SK-N-SH treated with all-trans-retinoic acid at 6 μM for 48 hours (cell line): Measurements from ENCODE around the gene IL11RA.
A peak's percentile ranks its signal among the peaks of the same experiment; 100 is the strongest.

Source experiments
- ATAC-seq: fragments of 200-7000 bp; cut with Tn5 transposase; 3 replicates; pipeline ENCODE4 v1.9.1; 2020; ENCODE audit warnings: mild to moderate bottlenecking, moderate library complexity
- ARNTL ChIP-seq: fragments of 450-650 bp; formaldehyde crosslinking; IDR thresholded peaks from 2 replicates; pipeline ENCODE4 v1.5.0; 2020; ENCODE audit warnings: low read depth, mild to moderate bottlenecking, moderate library complexity, borderline replicate concordance
- BACH2 ChIP-seq: fragments of 250-450 bp; sonication (Bioruptor Pico); IDR thresholded peaks from 2 replicates; pipeline ENCODE4 v1.9.0; 2021; ENCODE audit warnings: mild to moderate bottlenecking, borderline replicate concordance
- CSDC2 ChIP-seq: fragments of 250-450 bp; sonication (Bioruptor Pico); IDR thresholded peaks from 2 replicates; pipeline ENCODE4 v1.5.0; 2020; ENCODE audit warnings: mild to moderate bottlenecking, moderate library complexity
- ESRRG ChIP-seq: fragments of 250-450 bp; sonication (Bioruptor Pico); IDR thresholded peaks from 2 replicates; pipeline ENCODE4 v1.6.1; 2021; ENCODE audit warnings: mild to moderate bottlenecking
- GLIS3 ChIP-seq: fragments of 250-450 bp; sonication (Bioruptor Pico); IDR thresholded peaks from 2 replicates; pipeline ENCODE4 v1.5.0; 2020; ENCODE audit warnings: mild to moderate bottlenecking, moderate library complexity
- ISL1 ChIP-seq: fragments of 250-450 bp; sonication (Bioruptor Pico); IDR thresholded peaks from 2 replicates; pipeline ENCODE4 v2.1.2; 2022; ENCODE audit warnings: mild to moderate bottlenecking, moderate library complexity
- OSR1 ChIP-seq: fragments of 250-450 bp; sonication (Bioruptor Pico); IDR thresholded peaks from 2 replicates; pipeline ENCODE4 v1.8.0; 2022; ENCODE audit warnings: moderate library complexity, mild to moderate bottlenecking, inconsistent platforms
- PPARA ChIP-seq: fragments of 250-450 bp; sonication (Bioruptor Pico); IDR thresholded peaks from 2 replicates; pipeline ENCODE4 v1.5.0; 2020; ENCODE audit warnings: mild to moderate bottlenecking, borderline replicate concordance
- RARB ChIP-seq: fragments of 250-450 bp; sonication (Bioruptor Pico); IDR thresholded peaks from 2 replicates; pipeline ENCODE4 v1.8.0; 2021; ENCODE audit warnings: mild to moderate bottlenecking, moderate library complexity
- TCF4 ChIP-seq: fragments of 250-450 bp; sonication (Bioruptor Pico); IDR thresholded peaks from 2 replicates; pipeline ENCODE4 v1.8.0; 2021; ENCODE audit warnings: mild to moderate bottlenecking, moderate library complexity, borderline replicate concordance
- TOX ChIP-seq: fragments of 250-450 bp; sonication (Bioruptor Pico); IDR thresholded peaks from 2 replicates; pipeline ENCODE4 v1.8.0; 2021; ENCODE audit warnings: mild to moderate bottlenecking, moderate library complexity, borderline replicate concordance
- ZC3H10 ChIP-seq: fragments of 250-450 bp; sonication (Bioruptor Pico); IDR thresholded peaks from 2 replicates; pipeline ENCODE4 v1.5.1; 2021; ENCODE audit warnings: mild to moderate bottlenecking, moderate library complexity
- ZFP3 ChIP-seq: fragments of 250-450 bp; sonication (Bioruptor Pico); IDR thresholded peaks from 2 replicates; pipeline ENCODE4 v1.5.0; 2020; ENCODE audit warnings: mild to moderate bottlenecking, moderate library complexity
- ZFP30 ChIP-seq: fragments of 450-650 bp; formaldehyde crosslinking; IDR thresholded peaks from 2 replicates; pipeline ENCODE4 v1.5.0; 2022; ENCODE audit warnings: mild to moderate bottlenecking, moderate library complexity
- ZNF565 ChIP-seq: fragments of 450-650 bp; formaldehyde crosslinking; conservative IDR thresholded peaks from 2 replicates; pipeline ENCODE4 v1.5.0; 2020; ENCODE audit warnings: low read depth, mild to moderate bottlenecking, moderate library complexity
- ZNF70 ChIP-seq: fragments of 450-650 bp; formaldehyde crosslinking; IDR thresholded peaks from 2 replicates; pipeline ENCODE4 v1.5.0; 2020; ENCODE audit warnings: mild to moderate bottlenecking, moderate library complexity
- ZNF8 ChIP-seq: fragments of 450-650 bp; formaldehyde crosslinking; IDR thresholded peaks from 2 replicates; pipeline ENCODE4 v1.5.0; 2020; ENCODE audit warnings: mild to moderate bottlenecking, moderate library complexity
- TF ChIP-seq, protein P1 (sequence below): fragments of 250-450 bp; sonication (Bioruptor Pico); IDR thresholded peaks from 2 replicates; pipeline ENCODE4 v1.5.1; 2020; ENCODE audit warnings: low read depth, mild to moderate bottlenecking, moderate library complexity
- TF ChIP-seq, protein P2 (sequence below): fragments of 250-450 bp; sonication (Bioruptor Pico); IDR thresholded peaks from 2 replicates; pipeline ENCODE4 v1.5.0; 2020; ENCODE audit warnings: mild to moderate bottlenecking, moderate library complexity
- TF ChIP-seq, protein P3 (sequence below): fragments of 250-450 bp; sonication (Bioruptor Pico); IDR thresholded peaks from 2 replicates; pipeline ENCODE4 v1.8.0; 2020; ENCODE audit warnings: mild to moderate bottlenecking, moderate library complexity, borderline replicate concordance

The IL11RA gene

DNA sequence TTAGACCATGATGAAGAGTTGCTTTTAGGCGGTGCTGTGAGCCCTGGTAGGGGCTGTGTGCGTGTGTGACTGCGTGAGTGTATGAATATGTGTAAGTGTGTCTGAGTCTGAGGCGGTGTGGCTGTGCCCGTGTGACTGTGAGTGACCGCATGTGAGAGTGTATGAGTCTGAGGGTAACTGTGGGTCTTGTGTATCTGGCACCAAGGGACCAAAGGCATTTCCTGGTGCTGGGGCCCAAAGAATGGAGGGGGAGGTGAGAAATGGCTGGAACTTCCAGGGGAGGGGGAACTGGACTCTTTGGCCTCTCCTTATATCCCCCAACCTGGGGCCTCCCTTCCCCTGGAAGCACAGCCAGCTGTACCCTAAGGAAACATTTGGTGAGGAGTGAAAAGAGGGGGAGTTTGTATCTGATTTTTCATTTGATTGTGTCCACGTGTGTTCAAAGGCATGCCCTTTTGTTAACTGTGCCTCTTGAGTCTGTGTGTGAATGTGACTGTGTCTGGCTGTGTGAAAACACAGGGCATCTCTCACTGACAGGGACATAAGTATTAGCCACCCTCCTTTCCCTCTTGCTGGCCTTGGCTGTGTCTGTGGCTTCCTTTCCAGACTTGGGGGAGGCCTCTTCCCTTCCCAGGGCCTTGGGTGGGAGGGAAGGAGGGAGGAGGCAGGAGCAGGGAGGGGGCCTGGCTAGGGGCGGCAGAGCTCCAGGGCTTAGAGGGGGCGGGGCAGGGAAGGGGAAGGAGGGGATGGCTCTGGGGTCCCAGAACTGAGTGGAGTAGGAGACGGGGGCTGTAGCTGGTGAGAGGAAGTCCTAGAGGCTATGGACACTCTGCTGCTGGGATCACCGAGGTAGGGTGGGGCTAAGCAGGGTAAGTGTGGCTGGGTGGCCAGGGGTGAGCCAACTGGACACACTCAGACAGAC lies 1.4 kb downstream of the IL11RA start:
- TF ChIP-seq ARNTL (CRISPR knock-in tag) = no peak
- ATAC-seq = peak; percentile 54

- peak; percentile 80 for ATAC-seq
- TF ChIP-seq TCF4 (CRISPR knock-in tag) (peak; percentile 79), ZNF70 (CRISPR knock-in tag) (0 out of 2 replicates have a peak, but pooled peaks have one; percentile 5), ZC3H10 (CRISPR knock-in tag) (no peak)
Measured at GRCh38 chr9:34654323-34655051, 2.5 kb downstream of the IL11RA start.

GRCh38 chr9:34655394-34655793 lies 3.4 kb downstream of the IL11RA start:
- ATAC-seq = no peak
- TF ChIP-seq ESRRG (CRISPR knock-in tag) (no peak), ISL1 (no peak), PPARA (CRISPR knock-in tag) (no peak), ZNF8 (no peak), ZNF565 (CRISPR knock-in tag) (no peak), ZFP30 (CRISPR knock-in tag) (no peak), ZC3H10 (CRISPR knock-in tag) (no peak), ZFP3 (no peak), RARB (CRISPR knock-in tag) (no peak), TCF4 (CRISPR knock-in tag) (no peak), ZNF70 (CRISPR knock-in tag) (no peak)
- TF ChIP-seq, protein P1, sequence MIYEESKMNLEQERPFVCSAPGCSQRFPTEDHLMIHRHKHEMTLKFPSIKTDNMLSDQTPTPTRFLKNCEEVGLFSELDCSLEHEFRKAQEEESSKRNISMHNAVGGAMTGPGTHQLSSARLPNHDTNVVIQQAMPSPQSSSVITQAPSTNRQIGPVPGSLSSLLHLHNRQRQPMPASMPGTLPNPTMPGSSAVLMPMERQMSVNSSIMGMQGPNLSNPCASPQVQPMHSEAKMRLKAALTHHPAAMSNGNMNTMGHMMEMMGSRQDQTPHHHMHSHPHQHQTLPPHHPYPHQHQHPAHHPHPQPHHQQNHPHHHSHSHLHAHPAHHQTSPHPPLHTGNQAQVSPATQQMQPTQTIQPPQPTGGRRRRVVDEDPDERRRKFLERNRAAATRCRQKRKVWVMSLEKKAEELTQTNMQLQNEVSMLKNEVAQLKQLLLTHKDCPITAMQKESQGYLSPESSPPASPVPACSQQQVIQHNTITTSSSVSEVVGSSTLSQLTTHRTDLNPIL (CRISPR knock-in tag) = no peak
- TF ChIP-seq, protein P2, sequence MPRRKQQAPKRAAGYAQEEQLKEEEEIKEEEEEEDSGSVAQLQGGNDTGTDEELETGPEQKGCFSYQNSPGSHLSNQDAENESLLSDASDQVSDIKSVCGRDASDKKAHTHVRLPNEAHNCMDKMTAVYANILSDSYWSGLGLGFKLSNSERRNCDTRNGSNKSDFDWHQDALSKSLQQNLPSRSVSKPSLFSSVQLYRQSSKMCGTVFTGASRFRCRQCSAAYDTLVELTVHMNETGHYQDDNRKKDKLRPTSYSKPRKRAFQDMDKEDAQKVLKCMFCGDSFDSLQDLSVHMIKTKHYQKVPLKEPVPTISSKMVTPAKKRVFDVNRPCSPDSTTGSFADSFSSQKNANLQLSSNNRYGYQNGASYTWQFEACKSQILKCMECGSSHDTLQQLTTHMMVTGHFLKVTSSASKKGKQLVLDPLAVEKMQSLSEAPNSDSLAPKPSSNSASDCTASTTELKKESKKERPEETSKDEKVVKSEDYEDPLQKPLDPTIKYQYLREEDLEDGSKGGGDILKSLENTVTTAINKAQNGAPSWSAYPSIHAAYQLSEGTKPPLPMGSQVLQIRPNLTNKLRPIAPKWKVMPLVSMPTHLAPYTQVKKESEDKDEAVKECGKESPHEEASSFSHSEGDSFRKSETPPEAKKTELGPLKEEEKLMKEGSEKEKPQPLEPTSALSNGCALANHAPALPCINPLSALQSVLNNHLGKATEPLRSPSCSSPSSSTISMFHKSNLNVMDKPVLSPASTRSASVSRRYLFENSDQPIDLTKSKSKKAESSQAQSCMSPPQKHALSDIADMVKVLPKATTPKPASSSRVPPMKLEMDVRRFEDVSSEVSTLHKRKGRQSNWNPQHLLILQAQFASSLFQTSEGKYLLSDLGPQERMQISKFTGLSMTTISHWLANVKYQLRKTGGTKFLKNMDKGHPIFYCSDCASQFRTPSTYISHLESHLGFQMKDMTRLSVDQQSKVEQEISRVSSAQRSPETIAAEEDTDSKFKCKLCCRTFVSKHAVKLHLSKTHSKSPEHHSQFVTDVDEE (CRISPR knock-in tag) = no peak

DNA sequence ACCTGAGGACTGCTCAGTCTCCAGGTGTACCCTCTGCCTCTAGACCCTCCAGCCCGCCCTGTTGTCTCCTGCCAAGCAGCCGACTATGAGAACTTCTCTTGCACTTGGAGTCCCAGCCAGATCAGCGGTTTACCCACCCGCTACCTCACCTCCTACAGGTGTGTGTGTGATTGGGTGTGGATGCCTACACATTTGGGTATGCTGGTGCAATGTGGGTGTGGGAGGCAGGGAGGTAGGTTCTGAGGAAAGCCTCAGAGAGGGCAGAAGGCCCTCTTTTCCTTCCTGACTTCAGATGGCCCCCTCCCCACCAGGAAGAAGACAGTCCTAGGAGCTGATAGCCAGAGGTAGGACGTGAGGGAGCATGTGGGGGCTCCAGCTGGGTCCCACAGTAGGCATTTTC lies 5.0 kb downstream of the IL11RA start:
- TF ChIP-seq GLIS3 (no peak), ZNF8 (no peak), OSR1 (no peak), PPARA (CRISPR knock-in tag) (no peak), CSDC2 (CRISPR knock-in tag) (no peak), RARB (CRISPR knock-in tag) (no peak), BACH2 (CRISPR knock-in tag) (no peak), TOX (CRISPR knock-in tag) (no peak), ESRRG (CRISPR knock-in tag) (no peak), ZNF70 (CRISPR knock-in tag) (no peak), ARNTL (CRISPR knock-in tag) (no peak), ZFP3 (no peak)
- TF ChIP-seq, protein P3, sequence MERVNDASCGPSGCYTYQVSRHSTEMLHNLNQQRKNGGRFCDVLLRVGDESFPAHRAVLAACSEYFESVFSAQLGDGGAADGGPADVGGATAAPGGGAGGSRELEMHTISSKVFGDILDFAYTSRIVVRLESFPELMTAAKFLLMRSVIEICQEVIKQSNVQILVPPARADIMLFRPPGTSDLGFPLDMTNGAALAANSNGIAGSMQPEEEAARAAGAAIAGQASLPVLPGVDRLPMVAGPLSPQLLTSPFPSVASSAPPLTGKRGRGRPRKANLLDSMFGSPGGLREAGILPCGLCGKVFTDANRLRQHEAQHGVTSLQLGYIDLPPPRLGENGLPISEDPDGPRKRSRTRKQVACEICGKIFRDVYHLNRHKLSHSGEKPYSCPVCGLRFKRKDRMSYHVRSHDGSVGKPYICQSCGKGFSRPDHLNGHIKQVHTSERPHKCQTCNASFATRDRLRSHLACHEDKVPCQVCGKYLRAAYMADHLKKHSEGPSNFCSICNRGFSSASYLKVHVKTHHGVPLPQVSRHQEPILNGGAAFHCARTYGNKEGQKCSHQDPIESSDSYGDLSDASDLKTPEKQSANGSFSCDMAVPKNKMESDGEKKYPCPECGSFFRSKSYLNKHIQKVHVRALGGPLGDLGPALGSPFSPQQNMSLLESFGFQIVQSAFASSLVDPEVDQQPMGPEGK = no peak
- TF ChIP-seq, protein P1 (CRISPR knock-in tag) = no peak
- no peak for ATAC-seq
